T-helper 2 cell treated with Interferon-gamma antibody and Interleukin-4, amounts not matched to agents 100 ng/mL and 5 ng/mL, for 36 hours (primary cell): ENCODE data around the gene TTLL7. TPM values are rescaled to one million over a fixed set of nuclear protein-coding genes. Genes with fewer than 3 reads are reported as not detected.

Experiments used
- intact Hi-C: fragments of 100-400 bp; cut with micrococcal nuclease; formaldehyde crosslinking; loops from one replicate; pipeline ENCODE4 v1.15.1; 2023
- total RNA-seq: library from RNA; stranded (reverse); gene quantifications from 2 replicates; pipeline ENCODE4 v1.2.3, GENCODE V29; 2022

The TTLL7 gene, protein sequence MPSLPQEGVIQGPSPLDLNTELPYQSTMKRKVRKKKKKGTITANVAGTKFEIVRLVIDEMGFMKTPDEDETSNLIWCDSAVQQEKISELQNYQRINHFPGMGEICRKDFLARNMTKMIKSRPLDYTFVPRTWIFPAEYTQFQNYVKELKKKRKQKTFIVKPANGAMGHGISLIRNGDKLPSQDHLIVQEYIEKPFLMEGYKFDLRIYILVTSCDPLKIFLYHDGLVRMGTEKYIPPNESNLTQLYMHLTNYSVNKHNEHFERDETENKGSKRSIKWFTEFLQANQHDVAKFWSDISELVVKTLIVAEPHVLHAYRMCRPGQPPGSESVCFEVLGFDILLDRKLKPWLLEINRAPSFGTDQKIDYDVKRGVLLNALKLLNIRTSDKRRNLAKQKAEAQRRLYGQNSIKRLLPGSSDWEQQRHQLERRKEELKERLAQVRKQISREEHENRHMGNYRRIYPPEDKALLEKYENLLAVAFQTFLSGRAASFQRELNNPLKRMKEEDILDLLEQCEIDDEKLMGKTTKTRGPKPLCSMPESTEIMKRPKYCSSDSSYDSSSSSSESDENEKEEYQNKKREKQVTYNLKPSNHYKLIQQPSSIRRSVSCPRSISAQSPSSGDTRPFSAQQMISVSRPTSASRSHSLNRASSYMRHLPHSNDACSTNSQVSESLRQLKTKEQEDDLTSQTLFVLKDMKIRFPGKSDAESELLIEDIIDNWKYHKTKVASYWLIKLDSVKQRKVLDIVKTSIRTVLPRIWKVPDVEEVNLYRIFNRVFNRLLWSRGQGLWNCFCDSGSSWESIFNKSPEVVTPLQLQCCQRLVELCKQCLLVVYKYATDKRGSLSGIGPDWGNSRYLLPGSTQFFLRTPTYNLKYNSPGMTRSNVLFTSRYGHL
- 2.4 and 4.0 TPM in 2 replicates for total RNA-seq

DNA sequence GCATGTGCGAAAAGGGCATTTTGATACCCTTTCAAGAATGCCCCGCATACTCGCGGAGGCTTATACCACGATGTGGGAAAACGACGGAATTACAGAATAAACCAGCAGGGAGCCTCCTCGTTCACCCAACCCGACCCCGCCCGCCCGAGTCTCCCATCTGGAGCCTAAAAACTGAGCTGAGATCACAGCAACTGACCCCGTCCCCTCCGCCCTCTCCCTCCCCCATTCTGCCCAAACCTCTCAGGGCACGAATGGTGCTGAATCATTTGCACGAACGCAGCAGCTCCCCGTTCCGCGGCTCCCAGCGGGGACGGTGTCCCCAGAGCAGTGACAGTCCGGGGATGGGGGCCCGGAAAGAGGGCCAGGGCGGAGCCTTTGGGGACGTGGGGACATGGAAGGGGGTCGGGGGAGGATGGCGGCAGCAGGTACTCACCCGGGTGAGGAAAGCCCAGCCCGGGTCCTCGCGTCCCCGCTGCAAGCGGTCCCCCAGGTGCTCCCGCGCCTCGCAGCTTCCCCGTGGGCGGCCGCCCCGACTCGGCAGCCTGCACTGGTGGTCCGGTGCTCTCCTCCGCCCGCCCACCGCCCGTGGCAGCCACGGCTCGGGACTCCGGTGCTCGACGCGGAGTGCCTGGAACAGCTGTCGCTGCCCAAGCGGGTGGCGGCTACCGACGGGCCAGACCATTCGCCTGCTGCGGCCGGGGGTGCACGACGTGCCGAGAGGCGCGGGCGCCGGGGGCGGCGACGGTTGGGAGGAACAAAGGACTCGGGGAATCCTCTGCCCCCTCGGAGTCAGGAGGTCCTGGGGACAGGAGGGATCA is at the start of gene TTLL7:
TSS of gene TTLL7 (minus strand) at position 635 of the 818 bp plus-strand sequence. CDS start 46,921 bp downstream, outside the sequence.
- intact Hi-C loops, result loop anchor here (1.0 to 5.0 kb wide), 2 partner anchors 94 to 435 kb away; no protein-coding TSS in a partner anchor

DNA sequence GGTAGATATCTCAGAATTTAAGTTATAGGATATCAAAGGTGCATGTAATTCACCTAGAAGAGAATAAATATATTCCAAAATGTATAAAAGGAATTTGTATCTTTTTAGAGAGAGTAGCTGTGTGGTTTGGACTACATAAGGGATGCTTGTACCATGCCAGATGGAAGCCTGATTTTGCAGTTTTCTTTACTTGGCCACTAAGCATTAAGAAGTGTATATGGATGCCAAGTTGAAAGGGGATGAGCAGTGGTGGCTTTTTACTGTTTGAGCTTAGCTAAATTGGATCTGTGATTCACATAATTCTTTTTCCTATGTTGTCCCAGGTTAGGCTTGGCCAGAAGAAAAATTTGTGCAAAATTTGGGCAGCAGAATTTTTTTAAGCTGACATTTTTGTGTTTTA is 43.5 kb upstream of the TTLL7 start:
- intact Hi-C loops, result no loop called here

DNA sequence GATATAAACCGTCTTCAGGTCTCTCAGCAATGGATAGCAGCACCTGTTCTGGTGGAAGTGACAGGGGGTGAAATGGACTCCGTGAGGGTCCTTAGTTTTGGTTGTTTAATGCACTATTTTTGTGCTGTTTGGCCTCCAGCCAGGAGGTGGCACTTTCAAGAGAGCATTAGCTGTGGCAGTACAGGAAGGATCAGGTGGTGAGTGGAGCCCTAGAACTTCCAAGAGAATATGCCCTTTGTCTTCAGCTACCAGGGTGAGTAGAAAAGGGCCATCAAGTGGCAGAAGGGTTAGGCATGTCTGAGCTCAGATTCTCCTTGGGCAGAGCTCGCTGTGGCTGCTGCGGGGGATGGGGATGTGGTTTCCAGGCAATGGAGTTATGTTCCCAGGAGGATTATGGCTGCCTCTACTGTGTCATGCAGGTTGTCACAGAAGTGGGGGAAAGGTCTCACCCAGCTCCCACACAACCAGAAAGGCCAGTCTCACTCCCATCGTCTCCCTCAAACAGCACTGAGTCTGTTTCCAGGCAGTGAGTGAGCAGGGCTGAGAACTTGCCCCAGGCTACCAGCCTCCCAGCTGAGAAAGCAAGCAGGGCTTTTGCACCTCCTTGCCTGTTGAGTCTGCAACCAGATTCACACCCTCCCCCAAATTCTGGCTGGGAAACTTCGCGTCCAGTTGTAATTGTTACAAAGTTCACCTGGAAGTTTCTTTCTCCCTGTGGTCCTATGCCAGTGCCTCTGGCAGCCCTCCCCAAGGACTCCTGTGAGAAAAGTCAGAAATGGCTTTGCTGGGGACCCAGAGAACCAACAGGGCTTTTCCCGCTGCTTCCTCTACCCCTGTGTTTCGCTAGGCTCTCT is 39.1 kb upstream of the TTLL7 start:
- intact Hi-C loops, result no loop called here

DNA sequence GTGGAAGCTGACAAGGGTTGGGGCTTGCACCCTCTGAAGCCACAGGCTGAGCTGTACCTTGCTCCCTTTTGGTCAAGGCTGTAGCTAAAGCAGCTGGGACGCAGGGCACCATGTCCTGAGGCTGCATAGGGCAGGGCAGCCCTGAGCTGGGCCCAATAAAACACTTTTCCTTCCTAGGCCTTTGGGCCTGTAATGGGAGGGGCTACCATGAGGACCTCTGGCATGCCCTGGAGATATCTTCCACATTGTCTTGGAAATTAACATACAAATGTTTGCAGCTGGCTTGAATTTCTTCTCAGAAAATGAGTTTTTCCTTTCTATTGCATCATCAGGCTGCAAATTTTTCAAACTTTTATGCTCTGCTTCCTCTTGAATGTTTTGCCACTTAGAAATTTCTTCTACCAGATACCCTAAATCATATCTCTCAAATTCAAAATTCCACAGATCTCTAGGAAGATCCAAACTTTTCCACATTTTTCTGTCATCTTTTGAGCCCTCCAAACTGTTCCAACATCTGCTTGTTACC is 32.9 kb upstream of the TTLL7 start:
- intact Hi-C loops, result no loop called here

DNA sequence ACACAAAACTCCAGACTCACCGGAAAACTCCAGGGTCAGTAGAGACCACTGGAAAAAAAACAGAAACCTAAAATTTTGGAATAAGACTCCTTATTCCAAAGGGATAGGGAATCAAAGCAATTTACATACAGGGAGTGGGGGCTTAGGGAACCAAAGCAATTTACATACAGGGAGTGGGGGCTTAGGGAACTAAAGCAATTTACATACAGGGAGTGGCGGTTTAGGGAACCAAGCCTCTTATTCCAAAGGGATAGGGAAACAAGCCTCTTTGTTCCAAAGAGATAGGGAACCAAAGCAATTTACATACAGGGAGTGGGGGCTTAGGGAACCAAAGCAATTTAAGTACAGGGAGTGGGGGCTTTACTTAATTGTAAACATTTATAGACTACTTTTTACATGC is 28.4 kb upstream of the TTLL7 start:
- intact Hi-C loops, result no loop called here

DNA sequence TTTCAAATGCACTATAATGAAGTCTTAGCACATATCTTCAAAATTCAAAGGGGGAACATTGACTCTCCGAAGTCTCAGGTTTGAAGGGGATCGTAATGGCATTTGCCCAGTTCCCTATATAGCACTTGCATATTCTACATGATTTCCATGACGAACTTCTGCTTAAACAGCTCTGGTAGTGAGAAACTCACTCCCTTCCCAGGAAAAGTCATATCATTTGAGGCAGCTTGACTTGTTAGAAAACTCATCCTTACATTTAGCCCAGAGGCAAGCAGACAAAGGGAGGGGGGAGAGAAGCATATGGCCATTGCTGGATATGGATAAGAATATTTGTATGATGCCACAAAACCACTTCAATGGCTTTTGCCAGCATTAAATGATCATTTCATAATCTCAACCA is 27.0 kb upstream of the TTLL7 start:
- intact Hi-C loops, result no loop called here

DNA sequence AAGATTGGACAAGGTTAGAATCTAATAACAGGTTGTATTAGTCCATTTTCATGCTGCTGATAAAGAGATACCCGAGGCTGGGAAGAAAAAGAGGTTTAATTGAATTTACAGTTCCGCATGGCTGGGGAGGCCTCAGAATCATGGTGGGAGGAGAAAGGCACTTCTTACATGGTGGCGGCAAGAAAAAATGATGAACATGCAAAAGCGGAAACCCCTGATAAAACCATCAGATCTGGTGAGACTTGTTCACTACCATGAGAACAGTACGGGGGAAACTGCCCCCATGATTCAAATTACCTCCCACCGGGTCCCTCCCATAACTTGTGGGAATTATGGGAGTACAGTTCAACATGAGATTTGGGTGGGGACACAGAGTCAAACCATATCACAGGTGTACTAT is 22.9 kb upstream of the TTLL7 start:
- intact Hi-C loops, result no loop called here

DNA sequence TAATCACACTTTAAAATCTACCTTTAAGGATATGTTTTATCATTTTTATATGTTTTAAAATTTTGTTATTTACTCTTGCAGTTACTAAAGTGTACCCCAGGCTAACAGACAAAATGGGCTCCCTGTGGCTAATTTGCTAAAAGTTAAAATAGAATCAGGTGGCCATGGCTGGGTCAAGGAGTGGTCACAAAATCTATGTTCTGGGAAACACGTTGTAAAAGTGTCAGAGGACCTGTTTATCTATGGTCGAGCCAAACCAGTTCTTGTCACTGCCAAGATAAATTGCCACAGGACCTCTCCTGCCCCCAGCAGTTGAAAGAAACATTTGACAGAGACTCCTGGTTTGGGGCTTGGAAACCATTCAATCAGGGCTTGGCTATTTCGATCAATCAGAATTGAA is 21.2 kb upstream of the TTLL7 start:
- intact Hi-C loops, result no loop called here

DNA sequence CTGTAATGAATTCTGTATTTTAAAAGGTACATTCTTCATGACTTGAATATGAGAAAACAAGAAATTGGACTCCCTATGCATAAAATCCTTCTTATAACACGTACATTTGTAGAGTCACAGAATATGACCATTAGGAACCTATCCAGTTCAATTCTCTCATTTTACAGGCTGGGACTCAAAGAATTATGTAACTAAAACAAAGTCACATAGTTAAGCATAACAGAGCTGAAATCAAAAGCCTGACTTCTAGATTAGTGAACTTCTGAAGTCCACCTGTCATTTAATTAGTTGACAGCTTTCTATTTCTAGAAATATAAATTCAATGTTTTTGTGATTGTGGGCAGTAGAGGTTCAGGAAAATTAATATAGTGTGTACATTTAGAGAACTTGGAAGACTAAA is 20.3 kb upstream of the TTLL7 start:
- intact Hi-C loops, result no loop called here

GRCh38 chr1:84013708-84014107 is 14.8 kb upstream of the TTLL7 start:
- intact Hi-C loops, result no loop called here

GRCh38 chr1:84012018-84012417 is 13.1 kb upstream of the TTLL7 start:
- intact Hi-C loops, result no loop called here

- intact Hi-C loops, result no loop called here
Observed at GRCh38 chr1:84010136-84010535, 11.2 kb upstream of the TTLL7 start.

- intact Hi-C loops, result no loop called here
Observed at GRCh38 chr1:84008631-84009030, 9.7 kb upstream of the TTLL7 start.

DNA sequence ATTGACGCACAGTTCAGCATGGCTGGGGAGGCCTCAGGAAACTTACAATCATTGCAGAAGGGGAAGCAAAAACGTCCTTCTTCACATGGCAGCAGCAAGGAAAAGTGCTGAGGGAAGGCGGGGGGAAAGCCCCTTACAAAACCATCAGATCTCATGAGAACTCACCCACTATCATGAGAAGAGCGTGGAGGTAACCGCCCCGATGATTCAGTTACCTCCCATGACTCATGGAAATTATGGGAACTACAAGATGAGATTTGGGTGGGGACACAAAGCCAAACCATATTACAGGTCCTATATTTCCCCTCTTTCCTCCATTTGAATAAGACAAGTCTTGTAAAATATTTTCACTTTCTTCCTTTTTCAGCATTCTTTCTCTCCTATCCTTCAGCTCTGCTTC is 7.7 kb upstream of the TTLL7 start:
- intact Hi-C loops, result no loop called here

DNA sequence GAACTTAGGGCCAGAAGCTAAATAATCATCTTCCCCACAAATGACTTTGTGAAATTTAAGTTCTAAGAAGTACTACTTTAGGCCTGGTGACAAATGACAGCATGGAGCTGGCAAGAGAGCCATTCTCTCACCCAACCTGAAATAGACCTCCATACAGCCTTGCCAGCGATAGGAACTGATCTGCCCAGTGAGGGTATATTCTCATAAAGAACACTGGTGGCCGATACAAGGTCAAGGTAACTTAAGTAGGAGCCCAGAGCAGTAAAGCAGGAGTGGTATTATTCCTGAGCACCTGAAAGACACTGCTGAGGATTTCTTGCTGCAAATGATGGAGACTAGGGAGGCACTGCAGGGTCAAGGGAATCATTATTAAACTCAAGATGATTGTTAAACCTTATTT is 2.6 kb upstream of the TTLL7 start:
- intact Hi-C loops, result loop anchor here (5.0 kb wide), 1 partner anchor 691 kb away; the partner anchor contains the start of gene SSX2IP

GRCh38 chr1:84000954-84001495 is 2.1 kb upstream of the TTLL7 start:
- intact Hi-C loops, result loop anchor here (5.0 kb wide), 1 partner anchor 691 kb away; the partner anchor contains the start of gene SSX2IP

GRCh38 chr1:84000196-84000885 is 1.4 kb upstream of the TTLL7 start:
- intact Hi-C loops, result loop anchor here (5.0 kb wide), 1 partner anchor 692 kb away; the partner anchor contains the start of gene SSX2IP

GRCh38 chr1:83999316-83999819 is 436 bp upstream of the TTLL7 start:
- intact Hi-C loops, result loop anchor here (1.0 to 5.0 kb wide), 2 partner anchors 93 to 434 kb away; no protein-coding TSS in a partner anchor

- intact Hi-C loops, result loop anchor here (5.0 kb wide), 1 partner anchor 94 kb away; no protein-coding TSS in a partner anchor
Observed at GRCh38 chr1:83998205-83998497, 781 bp downstream of the TTLL7 start.
